Brain pericyte (primary cell): ENCODE results near the gene HRNR.
"Not testable (repeated sequence)": the region's sequence is repeated elsewhere in the genome, so short reads cannot be mapped to it uniquely, and the experiment has no call there.

Source experiments
- DNase-seq: peaks from one replicate; pipeline ENCODE4 v3.0.0-alpha.2; 2012; ENCODE audit warnings: low read depth, low spot score

The HRNR gene

DNA sequence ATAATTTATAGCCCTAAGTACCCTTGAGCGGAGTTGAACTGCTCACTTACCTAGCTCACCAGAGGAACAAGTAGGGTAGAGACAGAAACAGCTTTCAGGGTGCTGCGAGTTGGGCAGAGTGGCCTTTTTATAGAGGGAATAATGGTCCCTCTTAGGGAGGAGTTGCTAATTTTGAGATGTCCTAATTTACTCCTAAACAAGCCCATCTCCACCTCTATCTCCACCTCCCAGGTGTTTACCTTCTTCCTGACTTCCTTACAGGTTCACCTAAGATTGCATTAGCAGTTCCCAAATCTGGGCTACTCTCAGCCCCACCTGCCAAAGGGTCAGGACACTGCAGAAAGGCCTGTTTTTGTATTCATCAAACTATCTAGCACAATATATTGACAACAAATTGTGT is at the start of gene HRNR:
Gene HRNR (minus strand): TSS at position 101 of the 400 bp plus-strand sequence. CDS start 940 bp downstream, outside the sequence.
- no peak for DNase-seq

DNA sequence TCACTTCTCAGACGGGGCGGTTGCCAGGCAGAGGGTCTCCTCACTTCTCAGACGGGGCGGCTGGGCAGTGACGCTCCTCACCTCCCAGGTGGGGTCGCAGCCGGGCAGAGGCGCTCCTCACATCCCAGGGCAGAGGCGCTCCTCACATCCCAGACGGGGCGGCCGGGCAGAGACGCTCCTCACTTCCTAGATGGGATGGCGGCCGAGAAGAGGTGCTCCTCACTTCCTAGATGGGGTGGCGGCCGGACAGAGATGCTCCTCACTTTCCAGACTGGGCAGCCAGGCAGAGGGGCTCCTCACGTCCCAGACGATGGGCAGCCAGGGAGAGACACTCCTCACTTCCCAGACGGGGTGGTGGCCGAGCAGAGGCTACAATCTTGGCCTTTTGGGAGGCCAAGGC is 32.4 kb upstream of the HRNR start:
- DNase-seq = not testable (repeated sequence)

DNA sequence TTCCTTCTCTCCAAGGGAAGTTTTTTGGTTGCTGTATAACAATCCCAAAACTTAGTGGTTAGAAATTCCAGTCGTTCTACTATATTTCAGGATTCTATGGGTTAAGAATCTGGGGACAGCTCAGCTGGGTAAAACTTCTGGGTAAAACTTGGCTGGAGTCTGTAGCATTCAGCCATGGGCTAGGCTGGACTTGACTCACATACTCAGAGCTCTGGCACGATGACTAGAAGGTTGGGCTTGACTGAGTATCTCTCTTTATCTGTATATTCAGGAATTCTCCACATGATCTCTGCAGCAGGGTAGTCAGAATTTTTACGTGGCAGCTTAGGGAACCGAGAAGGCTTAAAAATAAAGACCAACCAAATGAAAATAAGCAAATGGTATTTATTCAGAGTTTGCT is 28.2 kb upstream of the HRNR start:
- no peak for DNase-seq

DNA sequence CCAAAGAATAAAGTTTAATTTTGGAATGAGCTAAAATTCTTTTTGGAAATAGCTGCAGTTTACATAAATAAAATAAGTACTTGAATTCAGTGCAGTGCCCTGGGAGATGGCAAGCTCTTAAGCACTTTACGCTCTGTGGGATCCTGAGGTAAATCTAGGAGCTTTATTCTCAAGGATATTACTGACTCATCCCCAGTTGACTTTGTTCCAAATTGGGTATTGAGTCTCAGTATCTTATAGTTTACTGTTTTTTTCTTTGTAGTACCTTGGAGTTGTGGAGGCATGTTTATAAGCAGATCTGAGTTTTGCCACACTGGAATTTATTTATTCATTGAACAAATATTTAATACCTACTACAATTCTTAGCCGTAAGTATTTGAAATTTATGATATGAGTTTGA is 27.4 kb upstream of the HRNR start:
- DNase-seq = no peak

DNA sequence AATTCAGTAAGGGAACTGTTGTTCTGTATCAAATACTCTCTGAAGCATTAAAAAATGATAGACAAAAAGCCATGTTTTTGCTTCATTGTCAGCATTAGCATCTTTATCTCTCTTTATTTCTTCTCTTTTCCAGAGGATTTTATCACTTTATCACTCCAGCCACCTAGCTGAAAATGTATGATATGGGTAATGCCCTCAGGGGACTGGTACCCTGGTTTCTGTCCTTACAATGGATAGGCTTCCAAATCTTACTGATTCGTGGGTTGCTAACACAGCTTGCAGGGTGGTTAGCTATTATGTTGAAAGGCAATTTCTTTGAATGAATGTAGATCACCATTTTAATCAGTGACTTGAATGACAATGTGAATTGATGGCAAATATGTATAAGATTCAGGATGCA is 23.3 kb upstream of the HRNR start:
- DNase-seq = no peak

DNA sequence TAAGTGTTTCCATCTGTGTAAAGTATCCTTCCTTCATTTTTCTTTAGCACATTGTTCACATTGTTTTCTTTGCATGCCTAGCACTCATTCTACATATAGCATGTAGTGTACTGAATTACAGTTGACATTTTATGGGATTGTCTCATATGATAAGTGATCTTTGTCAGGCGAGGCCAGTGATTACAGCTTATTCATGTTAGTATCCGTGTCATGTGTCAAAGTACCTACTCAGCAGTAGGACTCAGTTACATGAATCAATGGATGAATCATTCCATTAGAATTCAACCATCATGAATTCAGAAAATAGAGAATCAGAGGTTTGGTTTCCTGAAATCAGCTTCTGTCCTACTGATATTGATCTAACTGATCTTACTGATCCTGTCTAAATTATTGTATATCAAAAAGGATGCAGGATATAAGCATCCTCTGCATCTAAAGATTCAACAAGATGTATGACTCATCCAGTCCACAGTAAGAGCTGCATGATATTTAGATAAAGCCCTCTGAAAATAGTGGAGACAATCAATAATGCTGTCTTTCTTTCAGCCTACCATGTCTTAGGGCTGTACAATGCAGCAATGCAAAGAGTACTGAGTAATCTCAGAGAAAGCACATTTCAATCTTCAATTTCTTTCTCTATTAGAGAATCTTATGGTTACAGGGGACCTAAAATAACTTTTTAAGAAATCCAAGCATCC is 20.7 kb upstream of the HRNR start:
- no peak for DNase-seq

DNA sequence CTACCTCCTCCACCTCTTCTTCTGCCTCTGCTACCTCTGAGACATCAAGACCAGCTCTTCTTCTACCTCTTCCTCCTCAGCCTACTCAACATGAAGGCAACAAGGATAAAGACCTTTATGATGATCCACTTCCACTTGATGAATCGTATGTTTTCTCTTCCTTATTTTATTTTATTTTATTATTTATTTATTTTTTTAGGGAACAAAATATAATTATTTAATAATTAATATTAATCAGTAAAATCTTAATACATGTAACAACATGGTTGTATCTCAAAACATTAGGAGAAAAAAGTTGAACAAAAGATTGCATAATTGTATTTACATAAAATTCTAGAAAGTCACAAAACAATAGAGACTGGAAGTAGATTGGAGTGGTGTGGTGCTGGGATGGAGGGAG is 13.1 kb upstream of the HRNR start:
- DNase-seq = no peak

DNA sequence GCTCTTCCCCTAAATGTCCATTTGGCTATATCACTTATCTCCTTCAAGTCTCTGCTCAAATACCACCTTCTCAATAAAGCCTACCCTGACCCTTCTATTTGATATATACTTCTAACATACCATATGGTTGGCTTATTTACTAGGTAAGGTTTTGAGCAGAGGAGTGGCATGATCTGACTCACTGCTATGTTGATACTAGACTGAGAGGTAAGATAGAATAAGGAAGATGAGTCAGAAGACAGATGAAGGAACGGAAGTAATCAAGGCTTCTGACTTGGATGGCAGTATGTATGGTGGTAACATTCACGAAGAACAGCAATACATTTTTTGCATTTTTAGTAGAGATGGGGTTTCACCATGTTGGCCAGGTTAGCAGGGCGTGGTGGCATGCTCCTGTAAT is 4.8 kb upstream of the HRNR start:
- DNase-seq = no peak

DNA sequence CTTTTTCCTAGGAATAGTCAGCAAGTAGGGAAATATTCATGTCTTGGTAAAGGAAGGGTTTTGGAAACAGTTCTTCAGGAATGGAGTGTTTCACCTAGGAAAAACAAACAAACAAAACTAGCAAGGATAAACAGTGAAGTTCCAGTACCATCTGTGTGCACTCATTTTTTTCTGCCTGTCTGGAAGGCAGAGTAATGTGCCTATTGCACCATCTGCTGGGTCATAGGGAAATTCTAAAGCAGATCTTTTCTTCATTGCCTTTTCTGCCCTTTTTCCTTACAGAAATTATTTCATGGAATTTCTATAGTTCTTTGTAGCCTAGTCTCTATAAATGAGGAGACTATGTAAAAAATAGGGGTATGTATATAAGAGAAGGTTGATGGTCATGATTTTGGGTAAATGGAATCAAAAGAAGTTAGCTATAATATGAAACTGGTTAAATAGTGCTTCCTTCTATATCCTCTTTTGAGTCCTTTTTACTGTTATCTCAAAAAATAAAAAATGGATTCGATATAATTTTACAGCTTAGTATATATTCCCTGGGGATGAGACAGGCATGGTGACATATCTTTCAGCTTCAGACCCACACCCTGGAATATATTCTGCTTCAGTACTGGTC is 3.4 kb upstream of the HRNR start:
- DNase-seq = no peak

DNA sequence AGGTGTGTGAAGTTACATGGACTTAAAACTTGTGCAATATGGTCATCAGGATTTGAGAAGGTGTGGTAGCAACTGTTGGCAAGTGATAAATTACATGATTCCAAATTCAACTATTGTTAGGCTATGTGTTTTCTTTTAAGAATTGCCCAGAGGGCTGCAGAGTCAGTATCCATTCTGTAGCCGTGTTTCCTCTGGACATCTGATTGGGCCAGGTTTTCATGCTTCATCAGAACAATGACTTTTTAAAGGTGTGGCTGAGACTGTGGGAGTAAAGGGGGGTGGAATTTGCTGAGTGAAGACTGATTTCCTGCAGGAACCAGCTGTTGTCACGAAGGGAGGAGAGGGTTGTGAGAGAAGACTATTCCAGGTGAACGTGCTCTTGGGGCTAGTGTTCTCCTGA is 1.7 kb upstream of the HRNR start:
- no peak for DNase-seq

DNA sequence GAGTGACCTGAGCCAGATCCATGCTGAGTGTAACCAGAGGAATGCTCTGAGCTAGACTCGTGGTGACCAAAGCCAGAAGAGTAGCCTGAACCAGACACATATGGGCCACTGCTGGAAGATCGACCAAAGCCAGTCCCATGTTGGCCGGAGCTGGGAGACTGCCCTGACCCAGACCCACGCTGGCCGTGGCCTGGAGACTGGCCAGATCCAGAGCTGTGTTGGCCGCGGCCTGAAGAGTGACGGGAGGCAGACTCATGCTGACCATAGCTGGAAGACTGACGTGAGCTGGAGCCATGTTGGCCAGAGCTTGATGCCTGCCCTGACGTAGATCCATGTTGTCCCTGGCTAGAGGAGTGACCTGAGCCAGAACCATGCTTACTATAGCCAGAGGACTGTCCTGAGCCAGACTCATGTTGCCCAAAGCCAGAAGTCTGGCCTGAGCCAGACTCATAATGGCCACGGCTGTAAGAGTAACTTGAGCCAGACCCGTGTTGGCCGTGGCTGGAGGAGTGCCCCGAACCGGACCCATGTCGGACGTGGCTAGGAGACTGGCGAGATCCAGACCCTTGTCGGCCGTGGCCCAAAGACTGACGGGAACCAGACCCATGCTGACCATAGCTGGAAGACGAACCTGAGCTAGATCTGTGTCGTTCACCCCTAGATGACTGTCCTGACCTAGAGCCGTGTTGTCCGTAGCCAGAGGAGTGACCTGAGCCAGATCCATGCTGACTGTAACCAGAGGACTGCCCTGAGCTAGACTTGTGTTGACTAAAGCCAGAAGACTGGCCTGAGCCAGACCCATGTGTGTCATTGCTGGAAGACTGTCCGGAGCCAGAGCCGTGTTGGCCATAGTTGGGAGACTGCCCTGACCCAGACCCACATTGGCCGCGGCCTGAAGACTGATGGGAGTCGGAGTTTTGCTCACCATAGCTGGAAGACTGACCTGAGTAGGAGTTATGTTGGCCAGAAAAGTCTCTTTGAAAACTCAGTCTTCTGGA is 3.5 kb downstream of the HRNR start:
- DNase-seq = no peak

DNA sequence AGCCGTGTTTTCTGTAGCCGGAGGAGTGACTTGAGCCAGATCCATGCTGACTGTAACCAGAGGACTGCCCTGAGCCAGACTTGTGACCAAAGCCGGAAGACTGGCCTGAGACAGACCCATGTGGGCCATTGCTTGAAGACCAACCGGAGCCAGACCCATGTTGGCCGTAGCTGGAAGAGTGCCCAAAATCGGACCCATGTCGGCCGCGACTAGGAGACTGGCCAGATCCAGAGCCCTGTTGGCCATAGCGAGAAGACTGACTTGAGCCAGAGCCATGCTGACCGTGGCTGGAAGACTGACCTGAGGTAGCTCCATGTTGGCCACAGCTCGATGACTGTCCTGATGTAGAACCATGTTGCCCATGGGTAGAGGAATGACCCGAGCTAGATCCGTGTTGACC is 4.6 kb downstream of the HRNR start:
- not testable (repeated sequence) for DNase-seq

DNA sequence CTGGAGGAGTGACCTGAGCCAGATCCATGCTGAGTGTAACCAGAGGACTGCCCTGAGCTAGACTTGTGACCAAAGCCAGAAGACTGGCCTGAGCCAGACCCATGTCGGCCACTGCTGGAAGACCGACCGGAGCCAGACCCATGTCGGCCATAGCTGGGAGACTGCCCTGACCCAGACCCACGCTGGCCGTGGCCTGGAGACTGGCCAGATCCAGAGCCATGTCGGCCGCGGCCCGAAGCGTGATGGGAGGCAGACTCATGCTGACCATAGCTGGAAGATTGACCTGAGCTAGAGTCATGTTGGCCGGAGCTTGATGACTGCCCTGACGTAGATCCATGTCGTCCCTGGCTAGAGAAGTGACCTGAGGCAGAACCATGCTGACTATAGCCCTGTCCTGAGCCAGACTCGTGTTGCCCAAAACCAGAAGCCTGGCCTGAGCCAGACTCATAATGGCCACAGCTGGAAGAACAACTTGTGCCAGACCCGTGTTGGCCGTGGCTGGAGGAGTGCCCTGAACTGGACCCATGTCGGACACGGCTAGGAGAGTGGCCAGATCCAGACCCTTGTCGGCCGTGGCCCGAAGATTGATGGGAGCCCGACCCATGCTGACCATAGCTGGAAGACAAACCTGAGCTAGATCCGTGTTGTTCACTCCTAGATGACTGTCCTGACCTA is 5.1 kb downstream of the HRNR start:
- no peak for DNase-seq

DNA sequence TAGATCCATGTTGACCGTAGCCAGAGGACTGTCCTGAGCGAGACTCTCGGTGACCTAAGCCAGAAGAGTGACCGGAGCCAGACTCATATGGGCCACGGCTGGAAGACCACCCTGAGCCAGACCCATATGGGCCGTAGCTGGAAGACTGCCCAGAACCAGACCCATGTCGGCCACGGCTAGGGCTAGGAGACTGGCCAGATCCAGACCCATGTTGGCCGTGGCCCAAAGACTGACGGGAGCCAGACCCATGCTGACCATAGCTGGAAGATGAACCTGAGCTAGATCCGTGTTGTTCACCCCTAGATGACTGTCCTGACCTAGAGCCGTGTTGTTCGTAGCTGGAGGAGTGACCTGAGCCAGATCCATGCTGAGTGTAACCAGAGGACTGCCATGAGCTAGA is 8.4 kb downstream of the HRNR start:
- DNase-seq = peak; percentile 3

DNA sequence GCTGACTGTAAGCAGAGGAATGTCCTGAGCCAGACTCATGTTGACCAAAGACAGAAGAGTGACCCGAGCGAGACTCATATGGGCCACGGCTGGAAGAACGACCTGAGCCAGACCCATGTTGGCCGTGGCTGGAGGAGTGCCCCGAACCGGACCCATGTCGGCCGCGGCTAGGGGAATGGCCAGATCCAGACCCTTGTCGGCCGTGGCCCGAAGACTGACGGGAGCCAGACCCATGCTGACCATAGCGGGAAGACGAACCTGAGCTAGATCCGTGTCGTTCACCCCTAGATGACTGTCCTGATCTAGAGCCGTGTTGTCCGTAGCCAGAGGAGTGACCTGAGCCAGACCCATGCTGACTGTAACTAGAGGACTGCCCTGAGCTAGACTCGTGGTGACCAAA is 9.1 kb downstream of the HRNR start:
- DNase-seq = not testable (repeated sequence)

DNA sequence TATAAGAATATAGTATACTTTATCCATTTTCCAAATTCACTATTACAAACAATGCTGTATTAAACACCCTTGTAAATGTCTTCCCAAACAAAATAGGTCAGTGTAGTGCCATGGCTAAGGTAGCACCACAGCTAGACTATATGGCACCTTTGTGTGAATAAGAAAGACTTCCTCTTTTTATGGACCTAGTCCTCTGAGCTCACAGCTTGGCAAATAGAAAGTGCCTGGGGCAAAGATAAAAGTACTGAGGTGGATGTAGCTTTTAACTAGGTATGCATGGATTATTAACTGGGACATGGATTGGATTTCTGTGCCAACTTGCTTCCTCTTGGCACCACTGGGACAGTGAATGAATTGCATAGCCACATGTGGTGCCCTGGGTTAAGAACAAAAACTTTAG is 25.0 kb downstream of the HRNR start:
- DNase-seq = no peak

DNA sequence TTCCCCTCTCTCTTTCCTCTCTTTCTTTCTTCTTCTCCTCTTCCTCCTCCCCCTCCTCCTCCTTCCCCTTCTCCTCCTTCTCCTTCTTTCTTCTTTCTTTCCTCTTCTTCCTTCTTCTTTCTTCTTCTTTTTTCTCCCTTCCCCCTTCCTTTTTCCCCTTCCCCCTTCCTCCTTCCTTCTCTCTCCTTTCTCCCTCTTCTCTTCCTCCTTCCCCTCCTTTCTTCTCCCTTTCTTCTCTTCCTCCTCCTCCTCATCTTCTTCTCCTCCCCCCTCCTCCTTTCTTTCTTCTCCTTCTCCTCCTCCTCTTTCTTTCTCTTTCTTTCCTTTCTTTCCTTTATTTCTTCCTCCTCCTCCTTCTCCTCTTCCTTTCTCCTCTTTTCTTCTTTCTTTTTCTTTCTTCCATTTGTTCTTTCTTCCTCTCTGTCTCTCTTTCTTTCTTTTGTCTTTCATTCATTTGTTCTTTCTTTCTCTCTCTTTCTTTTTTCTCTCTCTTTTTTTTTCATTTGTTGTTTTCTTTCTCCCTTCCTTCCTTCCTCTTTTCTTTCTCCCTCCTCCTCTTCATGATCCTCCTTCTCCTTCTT is 26.5 kb downstream of the HRNR start:
- DNase-seq = no peak

DNA sequence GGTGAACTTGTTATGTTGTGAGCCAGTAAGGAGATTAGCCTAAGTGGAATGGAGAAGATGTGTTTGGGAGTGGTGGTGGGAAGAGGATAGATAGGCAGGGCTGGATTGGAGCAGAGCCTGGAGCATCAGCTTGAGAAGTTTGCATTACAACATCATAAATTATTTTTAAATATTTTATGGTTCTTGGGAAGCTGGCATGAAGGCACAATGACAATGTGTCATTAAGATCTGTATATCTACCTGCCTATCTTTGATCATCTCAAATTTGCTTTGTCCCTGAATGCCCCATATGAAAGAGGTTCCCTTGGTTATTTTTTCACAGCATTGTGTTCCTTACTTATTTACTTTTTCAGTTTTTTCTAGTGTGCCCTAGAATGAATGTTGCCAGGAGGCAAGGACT is 32.3 kb downstream of the HRNR start:
- DNase-seq = no peak

DNA sequence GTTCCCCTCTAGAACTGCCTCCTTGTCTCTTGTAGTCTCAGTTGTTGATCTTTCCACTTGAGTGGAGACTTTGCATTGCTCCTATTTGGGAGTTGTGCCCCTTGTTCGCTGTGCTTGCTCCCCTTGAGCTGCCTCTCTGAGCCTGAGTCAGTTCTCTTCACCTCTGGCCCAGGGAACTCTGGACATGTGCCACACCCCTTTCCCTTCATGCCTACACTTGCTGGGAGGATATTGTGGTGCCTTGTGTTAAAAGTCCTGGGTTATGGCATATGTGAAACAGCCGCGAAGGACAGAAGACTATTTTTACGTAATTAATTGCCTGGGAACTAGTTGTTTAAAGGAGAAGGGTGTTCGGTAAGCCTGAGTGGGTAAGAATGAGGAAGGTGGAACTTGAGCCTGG is 32.7 kb downstream of the HRNR start:
- DNase-seq = no peak

DNA sequence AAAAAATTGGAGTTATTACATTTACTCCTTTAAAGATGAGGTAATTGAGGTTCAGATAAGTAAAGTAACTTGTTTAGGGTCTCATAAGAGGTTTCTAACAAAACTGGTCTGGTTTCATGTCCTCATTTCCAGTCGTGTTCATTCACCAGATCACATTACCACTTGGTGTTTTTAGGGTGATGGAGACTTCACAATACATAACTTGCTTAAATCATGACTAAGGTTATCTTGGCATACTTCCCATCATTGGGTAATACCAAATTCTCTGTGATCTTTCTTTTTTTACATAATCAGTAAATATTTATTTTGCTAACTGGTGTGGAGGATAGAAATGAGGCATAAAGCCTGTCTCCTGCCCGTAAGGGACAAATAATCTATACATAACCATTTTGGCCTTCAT is 33.4 kb downstream of the HRNR start:
- no peak for DNase-seq

DNA sequence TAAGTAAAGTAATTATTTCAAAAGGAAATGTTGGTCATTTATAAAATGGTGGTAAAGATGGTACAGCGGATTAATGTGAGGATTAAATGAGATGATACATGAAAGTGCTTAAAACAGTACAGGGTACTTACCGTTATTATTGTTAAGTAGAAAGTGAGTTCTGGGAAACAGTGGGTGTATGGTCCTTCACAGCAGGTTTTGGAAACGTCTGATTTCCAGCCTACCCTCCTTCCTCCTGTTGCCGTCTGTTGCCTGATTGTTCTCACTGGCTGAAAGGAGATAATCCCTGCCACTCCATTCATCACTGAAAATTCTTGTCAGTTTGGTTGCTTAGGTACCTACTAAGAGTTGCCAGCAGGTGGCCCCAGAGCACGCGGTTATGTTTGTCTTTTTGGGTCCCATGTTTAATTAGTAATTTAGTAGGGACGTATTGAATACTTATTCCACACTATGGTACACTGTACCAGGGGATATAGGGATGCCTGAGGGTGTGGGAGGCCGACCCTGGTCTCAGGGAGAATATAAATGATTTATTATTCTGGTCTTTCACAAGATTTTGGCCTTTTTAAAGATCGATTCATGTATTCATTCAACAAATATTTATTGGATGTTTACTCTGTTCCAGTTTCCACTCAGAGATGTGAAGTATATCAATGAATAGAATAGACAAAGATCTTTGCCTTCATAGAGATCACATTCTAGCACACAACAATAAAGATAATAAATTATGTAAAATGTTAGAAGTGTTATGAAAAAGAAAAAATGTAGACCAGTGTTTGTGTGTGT is 34.1 kb downstream of the HRNR start:
- DNase-seq = no peak
